ENCODE measurements around the gene RALGPS2.
"Not testable (repeated sequence)": the region's sequence is repeated elsewhere in the genome, so short reads cannot be mapped to it uniquely, and the experiment has no call there.

Gene RALGPS2

DNA sequence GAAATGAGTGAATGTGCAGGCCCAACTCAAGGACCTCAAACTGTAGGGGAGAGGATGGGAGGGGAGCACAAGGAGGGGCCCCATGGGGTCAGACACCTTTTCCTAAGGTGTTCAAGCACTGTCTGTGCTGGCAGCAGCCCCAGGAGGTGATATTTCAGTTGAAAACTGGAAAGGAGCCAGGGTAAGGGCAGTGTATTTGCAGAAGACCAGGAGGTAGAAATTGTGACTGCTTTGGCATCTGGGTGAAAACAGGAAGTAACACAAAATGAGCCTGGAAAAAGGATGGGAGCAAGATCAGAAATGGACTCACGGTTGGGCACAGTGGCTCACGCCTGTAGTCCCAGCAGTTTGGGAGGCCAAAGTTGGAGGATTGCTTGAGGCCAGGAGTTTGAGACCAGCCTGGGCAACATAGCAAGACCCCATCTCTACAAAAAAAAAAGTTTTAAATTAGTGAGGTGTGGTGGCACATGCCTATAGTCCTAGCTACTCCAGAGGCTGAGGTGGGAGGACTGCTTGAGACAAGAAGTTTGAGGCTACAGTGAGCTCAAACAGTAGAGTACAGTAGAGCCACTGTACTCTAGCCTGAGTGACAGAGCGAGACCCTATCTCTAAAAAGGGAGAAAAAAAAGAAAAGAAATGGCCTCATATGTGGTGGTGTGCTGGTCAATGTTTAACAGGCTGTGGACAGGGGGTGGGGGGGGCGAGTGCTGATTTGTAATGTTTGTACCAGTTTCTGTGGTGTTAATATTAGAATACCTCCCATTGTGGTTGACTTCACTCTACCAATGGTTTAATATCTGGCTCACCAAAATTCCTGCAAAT, 222.0 kb downstream of the RALGPS2 start:
- no peak for DNase-seq

DNA sequence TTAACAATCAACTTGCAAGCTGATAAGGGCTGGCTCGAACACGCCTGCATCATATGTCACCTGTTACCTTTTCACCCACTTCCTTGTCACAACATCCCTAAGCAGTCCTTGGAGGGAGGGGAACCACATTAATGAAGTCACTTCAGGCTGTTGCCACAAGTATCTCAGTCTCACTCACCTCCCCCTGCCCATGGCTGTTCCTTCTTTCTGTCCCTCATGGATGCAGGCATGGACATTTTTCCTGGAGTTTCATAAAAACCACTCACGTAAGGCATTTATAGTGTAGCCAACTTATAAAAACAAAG, 222.6 kb downstream of the RALGPS2 start:
- DNase-seq: no peak

DNA sequence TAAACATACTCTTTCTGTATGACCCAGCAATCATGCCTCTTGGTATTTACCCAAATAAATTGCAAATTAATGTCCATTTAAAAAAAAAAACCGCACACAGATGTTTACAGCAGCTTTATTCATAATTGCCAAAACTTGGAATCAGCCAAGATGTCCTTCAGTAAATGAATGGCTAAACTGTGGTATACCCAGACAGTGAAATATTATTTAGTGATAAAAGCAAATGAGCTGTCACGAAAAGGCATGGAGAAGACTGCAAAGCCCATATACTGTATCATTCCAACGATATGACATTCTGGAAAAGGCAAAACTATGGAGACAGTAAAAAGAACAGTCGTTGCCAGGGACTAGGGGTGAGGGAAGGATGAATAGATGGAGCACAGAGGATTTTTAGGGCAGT, 223.6 kb downstream of the RALGPS2 start:
- DNase-seq: no peak

DNA sequence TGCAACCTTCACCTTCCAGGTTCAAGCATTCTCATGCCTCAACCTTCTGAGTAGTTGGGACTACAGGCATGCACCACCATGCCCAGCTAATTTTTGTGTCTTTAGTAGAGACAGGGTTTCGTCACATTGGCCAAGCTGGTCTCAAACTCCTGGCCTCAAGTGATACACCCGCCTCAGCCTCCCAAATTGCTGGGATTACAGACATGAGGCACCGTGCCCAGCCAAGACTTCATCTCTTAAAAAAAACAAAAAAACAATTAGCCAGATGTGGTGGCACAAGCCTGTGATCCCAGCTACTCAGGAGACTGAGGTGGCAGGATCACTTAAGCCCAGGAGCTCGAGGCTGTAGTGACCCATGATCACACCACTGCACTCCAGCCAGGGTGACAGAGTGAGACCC, 224.8 kb downstream of the RALGPS2 start:
- DNase-seq: not testable (repeated sequence)

DNA sequence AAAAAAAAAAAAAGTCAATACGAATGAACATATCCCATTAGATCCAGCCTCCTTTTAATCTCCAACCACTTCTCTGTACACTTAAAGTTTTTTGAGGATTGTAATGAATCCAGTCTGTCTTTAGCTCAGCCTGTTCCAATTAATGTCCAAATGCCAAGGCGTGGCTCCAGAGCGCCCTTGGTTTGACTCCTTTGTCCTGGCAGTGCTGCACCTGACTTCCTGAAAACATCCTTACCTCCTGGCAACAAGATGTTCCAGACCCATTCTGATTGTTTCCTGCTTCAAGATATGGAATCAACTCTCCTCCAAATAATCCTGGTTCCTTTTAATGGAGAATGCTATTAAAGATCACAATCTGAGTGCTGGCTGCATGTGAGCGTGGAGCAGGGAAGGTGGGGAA, 226.6 kb downstream of the RALGPS2 start:
- DNase-seq: no peak

DNA sequence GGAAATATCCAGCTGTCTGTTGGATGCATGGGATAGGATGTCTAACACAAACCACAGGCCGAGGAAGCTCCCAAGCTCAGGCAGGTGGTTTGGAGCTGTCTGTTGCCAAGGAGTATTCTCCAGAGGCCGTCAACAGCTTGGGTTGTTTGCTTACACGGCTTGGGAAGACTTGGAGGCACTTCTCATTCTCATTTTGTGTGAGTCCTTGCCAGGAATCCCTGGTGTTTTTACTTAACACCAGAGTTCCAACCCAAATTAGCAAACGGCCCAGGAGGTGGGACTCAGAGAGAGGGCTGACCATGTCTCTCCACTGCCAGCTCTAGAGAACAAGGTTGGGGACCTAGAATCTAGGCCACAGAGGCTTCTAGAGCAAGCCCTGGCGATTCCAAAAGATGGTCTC, 228.0 kb downstream of the RALGPS2 start:
- no peak for DNase-seq

DNA sequence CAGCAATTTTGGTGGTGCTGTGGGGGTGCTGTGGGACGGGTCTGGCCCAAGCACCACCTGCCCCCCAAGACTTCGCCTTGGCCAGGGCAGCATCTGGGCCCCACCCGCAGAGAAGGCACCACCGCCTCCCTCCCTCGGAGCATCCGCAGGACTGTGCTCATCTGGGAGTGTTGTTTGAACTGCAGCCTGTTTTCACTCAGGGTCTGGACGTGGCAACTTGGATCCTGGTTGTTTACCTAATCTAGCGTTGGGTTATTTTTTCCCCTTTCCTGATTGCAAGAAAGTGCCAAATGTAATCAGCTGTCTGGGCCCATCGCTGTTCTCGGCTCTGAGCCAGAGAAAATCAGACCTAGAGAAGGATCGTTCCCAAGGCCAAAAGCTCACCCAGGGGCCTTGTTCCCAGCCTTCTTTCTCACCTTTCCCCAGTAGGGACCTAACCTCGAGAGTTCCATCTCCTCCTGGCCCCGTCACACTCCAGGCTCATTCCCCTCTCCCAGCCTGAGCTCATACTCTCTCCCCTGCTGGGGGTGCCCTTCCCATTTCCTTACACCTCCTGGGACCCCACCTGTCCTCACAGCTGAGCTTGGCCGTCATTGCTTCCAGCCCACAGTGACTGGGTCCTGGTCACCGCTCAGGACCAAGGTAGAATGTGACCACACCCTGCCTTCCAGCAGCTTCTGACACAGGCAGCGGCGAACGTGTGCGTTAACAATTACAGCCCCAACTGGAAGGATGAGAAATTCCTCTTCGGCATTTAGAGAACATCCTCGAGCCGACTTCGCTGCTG, 228.7 kb downstream of the RALGPS2 start:
- no peak for DNase-seq

DNA sequence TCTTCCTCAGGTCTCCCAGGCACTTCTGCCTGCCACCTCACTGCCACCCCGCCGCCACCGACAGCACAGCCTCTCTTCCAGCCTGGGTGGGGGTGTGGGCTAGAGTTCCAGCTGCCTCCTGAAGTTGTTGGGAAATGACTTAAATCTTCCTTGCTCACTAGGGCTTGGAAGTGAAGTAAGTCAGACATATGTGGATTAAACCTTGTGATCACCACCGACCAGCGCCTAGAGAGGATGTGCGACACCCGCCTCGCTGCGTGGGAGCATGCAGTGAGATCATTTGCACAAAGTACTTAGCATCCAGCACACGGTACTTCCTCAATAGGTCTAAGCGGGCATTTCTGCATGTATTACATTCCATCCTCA, 229.3 kb downstream of the RALGPS2 start:
- DNase-seq: no peak

DNA sequence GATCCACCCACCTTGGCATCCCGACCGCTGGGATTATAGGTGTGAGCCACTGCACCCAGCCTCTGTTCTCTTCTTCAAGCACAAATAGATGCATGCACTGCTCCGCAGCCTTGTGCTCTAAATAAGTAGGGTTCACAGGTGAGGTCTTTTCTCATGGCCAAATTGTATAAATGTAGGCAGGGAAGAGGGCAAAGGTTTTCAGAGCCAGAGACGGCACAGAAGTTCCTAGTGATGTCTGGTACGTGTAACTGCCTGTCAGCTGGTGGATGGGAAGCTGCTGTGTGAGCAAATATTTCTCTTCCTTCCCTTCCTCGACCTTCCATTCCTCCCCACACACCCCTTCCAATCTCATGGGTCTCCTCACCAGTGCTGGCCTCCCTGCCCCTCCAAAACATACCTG, 229.9 kb downstream of the RALGPS2 start:
- no peak for DNase-seq

DNA sequence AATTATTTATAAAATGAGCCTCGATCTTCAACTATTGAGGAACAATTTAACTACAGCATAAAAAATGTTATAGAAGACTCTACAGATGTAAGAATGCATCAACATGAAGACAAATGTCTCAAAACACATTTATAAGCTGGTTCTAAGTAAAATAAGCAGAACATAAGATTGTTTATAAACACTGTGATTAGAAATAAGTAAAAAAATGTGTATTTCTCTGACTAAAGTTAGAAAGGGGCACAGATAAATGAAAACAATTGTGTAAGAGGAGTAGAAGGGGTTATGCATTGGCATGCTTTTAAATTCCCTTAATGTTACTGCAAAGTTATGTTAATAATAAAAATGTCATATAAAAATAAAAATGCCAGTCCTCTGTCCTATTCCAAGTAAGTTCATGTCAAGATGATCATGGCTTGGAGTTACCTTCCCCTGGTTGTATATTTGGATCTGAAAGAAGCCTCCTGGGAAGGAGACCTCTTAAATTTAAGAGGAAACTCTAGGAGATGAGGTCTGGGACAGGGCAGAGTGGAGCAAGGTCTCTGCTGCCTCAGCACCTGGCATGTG, 230.4 kb downstream of the RALGPS2 start:
- no peak for DNase-seq

DNA sequence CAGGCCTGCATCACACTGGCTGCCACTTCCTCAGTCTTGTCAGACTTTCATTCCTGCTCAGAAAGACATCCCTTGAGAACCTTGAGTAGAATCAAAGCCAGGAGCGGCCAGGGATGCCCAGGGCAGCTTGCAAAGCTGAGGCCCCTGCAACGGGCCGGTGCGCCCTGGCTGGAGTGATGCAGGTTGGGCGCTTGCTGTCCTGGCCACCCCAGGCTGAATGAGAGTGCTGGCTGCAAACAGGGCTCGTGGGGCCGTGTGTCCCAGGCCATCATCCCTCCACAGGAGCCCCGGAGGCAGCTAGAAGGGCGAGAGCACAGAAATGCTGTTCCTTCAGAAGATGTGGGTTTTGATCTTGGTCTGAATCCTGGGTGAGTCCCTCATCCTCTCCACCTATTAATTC, 233.4 kb downstream of the RALGPS2 start:
- no peak for DNase-seq

DNA sequence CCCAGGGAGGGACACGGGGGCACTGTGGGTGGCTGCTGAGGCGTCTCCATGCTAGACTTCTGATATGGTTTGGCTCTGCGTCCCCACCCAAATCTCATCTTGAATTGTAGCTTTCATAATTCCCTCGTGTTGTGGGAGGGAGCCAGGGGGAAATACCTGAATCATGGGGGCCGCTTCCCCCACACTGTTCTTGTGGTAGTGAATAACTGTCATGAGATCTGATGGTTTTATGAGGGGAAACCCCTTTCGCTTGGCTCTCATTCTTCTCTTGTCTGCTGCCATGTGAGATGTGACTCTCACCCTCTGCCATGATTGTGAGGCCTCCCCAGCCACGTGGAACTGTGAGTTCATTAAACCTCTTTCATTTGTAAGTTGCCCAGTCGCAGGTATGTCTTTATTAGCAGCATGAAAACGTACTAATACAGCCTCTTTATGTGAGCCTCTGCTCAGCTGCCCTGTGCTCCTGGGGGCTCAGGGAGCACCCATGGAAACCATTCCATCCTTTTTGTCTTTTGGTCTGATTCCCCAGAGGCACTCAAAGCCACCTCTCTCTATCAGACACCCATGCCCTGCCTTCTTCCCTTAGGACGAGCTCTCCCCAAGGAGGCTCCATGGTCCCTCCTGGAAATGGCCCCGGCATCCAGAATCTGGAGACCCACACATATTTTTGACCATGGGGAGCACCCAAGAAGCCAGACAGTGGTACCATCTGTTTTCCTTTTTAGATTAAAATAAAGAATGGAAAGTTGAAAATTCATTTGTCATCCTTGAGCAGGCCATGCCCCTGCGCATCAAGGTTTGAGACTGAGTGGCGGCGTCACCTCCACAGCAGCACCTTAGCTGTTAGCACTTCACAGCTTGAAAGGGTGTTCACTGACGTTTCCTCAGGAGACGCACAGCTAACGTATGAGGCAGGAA, 234.8 kb downstream of the RALGPS2 start:
- DNase-seq: no peak

DNA sequence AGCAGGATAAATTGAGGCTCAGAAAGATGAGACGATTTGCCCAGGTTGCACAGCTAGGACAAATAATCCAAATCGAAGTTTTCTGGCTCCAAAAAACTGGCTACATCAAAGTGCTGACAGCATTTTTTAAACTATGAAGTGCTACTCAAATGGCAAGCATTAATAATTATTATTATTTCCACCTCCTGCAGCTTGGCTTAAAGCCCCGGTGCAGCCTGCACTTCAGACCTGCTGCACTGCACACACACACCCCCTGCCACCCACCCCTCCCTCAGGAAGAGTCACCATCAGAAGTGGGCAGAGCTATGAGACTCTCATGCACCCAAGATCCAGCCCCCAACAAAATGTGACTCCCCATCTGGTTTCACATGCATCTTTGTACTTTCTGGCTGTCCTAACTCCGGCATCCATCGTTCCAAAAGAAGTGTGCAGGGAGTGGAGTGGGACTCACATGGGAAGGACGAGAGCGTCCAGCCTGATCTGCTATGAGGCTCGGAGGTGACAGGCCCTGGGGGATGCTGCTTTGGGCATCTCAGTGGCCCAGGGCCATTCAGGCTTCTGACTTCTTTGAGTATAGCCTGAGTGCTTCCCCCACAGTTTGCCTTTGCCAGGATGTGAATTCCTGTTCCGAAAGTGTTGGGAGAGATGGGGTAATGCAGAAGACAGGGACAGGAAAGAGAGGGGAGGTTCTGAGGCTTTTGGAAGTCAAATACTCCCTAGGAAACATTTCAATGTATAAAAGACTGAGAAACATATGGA, 235.6 kb downstream of the RALGPS2 start:
- no peak for DNase-seq

DNA sequence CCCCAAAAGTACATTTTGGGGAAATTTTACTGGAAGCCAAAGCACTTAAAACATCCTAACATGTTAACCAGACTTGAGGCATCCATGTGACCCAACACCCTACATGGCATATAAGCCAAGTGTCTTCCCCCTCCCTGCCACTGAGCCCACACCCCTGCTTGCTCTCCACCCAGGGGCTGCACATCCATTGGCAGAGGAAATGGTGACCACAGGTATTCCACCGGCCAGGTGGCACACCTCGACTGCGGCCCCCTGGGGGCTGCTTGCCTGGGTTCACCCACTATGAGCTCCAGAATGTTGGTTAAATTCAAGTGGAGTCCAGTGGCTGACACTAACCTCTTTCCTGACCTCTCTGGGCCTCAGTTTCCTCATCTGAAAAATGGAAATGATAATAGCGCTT, 236.3 kb downstream of the RALGPS2 start:
- DNase-seq: no peak

DNA sequence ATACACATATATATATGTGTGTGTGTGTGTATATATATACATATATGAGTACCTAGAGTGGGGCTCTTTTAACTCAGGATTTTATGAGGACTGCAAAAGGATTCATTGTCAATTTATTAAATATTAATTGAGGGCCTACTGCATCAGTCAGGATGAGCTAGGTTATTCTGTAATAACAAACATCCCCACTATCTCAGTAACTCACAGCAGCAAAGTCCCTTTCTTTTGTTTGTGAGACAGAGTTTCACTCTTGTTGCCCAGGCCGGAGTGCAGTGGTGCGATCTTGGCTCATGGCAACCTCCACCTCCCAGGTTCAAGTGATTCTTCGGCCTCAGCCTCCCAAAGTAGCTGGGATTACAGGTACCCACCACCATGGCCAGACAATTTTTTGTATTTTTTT, 236.8 kb downstream of the RALGPS2 start:
- no peak for DNase-seq

DNA sequence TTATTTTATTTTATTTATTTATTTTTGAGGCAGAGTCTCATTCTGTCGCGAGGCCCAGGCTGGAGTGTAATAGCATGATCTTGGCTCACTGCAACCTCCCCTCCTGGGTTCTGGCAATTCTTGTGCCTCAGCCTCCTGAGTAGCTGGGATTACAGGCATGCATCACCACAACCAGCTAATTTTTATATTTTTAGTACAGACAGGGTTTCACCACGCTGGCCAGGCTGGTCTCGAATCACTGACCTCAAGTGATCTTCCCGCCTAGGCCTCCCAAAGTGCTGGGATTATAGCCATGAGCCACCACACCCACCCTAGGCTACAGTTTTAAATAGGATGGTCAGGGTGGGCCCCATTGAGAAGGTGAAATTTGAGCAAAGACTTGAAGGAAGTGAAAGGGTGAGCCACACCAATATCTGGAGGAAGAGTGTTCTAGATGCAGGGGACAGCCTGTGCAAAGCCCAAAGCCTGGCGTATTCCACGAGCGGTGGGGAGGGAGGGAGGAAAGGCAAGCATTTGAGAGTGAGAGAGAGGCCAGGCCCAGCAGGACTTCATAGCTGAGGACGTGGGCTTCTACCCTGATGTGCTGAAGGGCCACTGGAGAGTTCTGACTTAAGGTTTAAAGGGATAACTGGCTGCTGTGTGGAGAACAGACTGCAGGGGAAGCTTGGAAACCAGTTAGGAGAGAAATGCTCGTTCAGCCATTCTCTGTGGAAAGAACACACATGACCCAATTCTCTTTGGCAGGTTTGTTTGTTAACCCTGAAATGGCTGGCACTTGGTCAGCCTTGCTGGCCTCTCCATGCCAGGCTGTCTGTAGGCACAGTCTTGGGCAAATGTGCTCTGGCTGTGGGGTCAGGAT, 238.0 kb downstream of the RALGPS2 start:
- DNase-seq: no peak

DNA sequence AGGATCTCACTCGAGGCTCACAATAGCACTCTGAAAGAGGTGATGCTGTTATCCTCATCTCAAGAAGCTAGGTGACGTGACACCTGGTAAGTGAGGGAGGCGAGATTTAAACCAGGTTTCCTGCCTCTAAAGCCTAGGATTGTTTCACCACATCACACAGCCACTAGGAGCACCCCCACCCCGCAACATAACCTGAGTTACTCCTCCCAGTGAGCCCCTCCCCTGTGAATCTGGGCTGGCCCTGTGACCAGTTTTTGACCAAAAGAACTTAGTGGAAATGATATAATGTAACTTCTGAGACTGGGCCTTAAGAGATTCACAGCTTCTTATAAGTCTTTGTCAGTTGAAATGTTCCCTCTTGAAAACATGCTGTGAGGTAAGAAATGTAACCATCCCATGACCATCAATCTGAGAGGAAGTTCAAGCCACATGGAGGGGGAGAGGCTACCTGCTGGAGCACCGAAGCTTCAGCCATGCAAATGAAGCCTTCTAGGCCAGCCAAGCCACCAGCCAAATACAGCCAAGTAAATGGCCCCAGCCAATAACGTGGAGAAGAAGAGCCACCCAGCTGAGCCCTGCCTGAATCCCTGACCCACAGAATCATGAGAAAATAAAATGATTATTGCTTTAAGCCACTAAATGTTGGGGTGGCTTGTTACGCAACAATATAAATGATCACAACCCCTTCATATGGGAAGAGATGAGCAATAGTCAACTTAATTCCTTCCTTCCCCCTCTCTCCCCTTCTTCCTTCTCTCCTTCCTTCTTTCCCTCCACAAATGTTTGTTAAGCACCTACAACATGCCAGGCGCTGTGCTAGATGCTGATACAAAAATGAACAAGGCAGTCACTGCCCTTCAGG, 239.7 kb downstream of the RALGPS2 start:
- DNase-seq: no peak

DNA sequence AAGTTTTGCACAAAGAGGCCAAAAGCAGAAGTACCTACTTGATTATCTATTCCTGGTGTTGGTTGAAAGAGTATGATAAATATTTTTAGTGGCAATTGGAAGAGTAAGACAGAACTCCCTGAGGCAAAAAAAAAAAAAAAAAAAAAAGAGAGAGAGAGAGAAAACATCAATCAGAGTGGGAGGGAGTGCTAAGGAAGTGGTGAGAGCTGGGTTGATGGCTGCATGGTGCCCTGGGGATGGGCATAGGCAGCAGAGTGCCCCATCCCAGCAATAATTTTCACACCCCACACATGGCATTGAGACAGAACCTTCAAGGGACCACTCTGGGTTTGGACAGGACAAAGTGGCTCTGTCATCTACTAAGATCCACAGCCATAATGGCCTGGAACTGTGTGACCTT, 241.3 kb downstream of the RALGPS2 start:
- DNase-seq: no peak

DNA sequence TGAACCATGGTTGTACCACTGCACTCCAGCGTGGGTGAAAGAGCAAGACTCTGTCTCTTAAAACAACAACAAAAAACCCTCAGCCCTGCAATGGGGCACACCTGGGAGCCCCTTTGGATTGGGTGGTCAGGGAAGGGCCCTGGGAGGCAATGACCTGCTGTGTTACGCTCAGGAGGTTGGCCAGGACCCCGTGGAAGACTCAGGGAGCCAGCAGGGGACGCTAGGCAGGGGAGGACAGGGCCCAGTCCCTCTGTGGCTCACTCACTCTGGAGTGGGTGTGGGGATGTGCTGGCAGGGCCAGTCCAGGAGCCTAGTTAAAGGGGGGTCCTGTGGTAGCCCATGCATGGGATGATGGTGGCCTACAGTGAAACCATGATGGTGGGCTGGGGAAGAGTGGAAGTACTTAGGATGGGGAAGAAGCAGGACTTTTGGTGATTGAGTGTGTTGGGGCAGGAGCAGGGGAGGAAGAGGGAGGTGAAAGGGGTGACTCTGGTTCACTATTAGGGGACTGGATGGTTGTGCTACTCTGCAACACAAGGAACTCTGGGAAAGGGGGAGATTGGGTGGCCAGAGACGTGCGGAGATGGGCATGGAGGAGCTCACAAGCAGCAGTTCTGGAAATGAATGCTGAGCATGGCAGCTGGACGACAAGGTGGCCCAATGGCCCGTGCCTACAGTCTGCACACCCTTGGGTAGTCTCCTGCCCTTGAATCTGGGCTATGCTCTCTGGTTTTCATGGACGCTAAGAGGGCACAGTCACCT, 244.4 kb downstream of the RALGPS2 start:
- DNase-seq: no peak

DNA sequence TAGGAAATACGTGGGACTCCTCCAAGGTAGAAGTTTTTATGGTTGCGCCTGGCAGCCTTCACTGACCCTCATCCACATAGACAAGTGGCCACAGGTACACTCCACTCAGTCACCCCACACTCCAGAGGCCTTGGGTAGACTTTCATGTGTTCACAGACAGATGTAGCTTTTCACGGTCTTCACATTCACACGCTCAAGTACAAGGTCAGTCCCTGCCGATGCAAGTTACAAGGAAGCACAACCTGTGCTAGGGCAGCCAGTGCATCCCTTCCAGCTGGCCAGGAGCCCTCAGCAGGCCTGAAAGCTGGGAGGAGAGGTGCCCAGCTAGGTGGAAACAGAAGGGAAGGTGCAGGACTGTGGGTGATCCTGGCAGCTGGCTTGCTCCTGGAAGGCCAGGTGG, 245.1 kb downstream of the RALGPS2 start:
- DNase-seq: no peak
